ENCODE results near the gene LYRM2. TPM values are rescaled to one million over a fixed set of nuclear protein-coding genes. Genes with fewer than 3 reads are reported as not detected.

LYRM2 gene
- total RNA-seq, 1 experiment from 2014 or later, result 32.1 TPM

DNA sequence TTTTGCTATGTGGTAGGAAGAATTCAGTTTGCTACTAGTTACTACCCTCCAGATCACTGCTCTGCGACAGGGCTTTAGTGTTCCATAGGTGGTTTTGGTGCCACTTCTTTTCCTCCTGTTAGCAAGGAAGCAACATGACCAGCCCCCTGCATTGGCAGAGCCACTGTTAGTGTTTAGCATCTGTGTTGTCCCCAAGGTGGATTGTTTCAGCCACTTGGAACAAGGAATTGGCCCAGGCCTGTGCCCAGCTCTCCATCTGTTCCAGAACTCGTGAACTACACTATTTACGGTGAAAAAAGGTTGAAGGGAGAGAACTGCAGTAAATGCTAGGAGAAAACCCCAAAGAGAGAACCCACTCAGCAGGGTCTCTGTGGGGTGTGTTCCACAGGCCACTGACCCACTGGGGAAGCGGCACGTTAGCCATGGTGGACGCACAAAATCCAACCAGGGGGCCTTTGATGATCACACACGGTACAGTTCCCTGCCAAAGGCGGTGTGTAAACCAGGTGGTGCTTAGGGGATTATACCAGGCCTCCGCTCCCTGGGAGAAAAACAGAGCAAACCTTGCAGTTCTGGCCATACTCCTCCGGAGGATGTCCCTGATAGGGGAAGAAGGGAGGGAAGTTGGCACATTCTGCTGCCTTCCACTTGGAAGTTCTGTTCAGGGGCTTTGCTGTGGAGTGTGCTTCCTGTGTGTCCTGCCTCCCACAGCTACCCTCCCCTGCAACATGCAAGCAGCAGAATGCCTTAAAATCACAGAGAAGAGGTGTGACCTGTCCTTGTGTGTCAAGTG, 72.3 kb downstream of the LYRM2 start:
- Histone ChIP-seq H3K9me3 (replicated peaks) (no peaks in the 10 kb centered on the region), H3K27me3 (no peaks in the 10 kb centered on the region), H3K4me3 (no peak overlapping the region), H3K4me1 (no peaks in the 10 kb centered on the region), H3K27ac (no peak overlapping the region), H3K36me3 (no peaks in the 10 kb centered on the region)
- no peak for DNase-seq

DNA sequence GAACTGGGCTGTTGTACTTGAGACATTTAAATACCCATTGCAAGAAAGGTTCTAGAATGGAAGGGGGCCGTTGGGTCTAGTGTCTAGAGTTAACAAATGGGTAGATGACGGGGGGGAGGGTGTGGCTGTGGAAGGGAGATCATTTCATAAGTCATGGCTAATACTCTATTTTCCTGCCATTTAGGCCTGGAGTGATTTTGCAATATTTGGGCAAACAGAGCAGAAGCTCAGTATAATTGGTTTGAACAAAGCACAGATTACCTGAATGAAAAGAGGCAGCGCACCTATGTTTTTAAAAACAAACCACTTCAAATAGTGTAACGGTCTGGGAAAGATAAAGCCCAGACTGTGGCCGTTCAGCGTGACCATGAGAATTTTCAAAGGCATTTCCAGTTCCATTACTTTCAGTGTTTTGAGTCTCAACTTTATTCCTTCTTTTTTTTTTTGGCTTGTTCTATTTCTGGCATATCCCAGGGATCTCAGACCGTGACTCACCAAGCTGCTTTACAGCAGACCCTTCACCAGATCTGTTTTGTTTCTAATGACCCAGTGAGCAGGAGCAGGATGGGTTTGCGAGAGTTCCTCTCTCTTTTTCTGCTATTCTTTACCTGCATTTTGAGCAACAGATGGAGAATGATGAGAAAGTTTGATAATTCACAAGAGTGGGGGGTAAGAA, 73.7 kb downstream of the LYRM2 start:
- Histone ChIP-seq H3K4me1 (no peaks in the 10 kb centered on the region), H3K36me3 (no peaks in the 10 kb centered on the region), H3K9me3 (replicated peaks) (no peaks in the 10 kb centered on the region), H3K27me3 (no peaks in the 10 kb centered on the region), H3K27ac (no peak overlapping the region), H3K4me3 (no peak overlapping the region)
- DNase-seq, result no peak

DNA sequence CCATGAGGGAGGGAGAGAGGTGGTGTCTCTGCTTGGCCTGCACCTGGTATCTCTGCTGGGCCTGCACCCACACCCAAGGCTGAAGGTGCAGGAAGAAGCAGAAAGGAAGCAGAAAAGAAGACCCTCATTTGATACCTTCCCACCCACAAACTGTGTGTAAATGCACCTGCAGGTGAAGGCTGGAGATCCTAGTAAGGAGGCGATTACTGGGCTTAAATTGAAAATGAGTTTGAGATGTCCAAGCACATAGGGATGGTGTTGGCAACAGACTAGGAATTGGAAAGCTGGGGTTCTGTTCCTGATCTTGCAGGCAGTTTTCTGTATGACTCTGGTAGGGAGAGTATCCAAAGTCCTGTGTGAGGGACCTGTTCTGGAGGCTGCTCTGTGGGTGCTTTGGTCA, 74.7 kb downstream of the LYRM2 start:
- Histone ChIP-seq H3K4me3 (no peak overlapping the region), H3K9me3 (replicated peaks) (no peaks in the 10 kb centered on the region), H3K4me1 (no peaks in the 10 kb centered on the region), H3K27me3 (no peaks in the 10 kb centered on the region), H3K27ac (no peak overlapping the region), H3K36me3 (no peaks in the 10 kb centered on the region)
- no peak for DNase-seq

DNA sequence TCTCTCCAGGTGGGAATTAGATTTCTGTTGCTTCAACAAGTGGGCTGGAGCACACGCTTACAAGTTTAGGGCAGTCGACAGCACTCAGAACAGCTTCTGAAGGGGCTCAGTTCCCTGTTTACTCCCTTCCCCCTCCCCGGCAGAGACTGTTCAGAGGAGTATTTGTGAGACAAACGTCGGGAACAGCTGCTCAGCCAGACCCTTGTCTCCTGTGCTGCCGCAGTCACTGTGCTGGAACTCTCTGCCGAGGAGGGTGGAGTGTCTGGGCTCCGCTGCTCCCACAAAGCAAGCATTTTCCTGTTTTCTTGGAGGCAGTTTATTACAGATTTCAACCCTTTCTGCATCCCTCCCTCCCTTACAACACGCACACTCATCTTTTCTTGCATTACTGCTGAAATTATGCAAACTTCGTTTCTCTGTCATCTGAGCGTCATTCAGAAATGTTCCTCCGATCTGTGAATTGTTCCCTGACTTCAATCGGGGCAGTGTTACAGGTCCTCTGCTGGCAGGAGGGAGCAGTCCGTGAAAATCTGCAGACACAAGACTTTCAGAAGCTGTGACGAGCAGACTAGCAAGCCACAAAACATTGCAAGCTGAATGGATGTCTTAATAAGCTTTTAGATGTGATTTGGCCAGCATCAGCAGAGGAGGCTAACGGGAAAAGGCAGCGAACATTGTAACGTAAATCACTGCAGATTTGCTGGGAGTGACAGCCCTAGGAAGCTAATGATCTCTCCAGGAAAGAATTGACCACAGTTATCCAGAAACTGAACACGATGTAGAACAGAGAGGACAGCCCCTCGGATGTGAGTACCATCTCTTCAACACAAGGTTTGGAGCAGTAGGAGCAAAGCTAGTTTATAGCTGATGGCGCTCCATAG, 76.2 kb downstream of the LYRM2 start:
- H3K27ac ChIP-seq, result no peak overlapping the region
- peak; percentile 24 to 31 for DNase-seq
- H3K36me3 ChIP-seq, result no peaks in the 10 kb centered on the region
- no peaks in the 10 kb centered on the region for H3K4me1 ChIP-seq
- H3K9me3 ChIP-seq (replicated peaks), result no peaks in the 10 kb centered on the region
- peak overlapping the region; percentile 13; the same call in 1 of the 2 replicates for H3K4me3 ChIP-seq
- no peaks in the 10 kb centered on the region for H3K27me3 ChIP-seq

DNA sequence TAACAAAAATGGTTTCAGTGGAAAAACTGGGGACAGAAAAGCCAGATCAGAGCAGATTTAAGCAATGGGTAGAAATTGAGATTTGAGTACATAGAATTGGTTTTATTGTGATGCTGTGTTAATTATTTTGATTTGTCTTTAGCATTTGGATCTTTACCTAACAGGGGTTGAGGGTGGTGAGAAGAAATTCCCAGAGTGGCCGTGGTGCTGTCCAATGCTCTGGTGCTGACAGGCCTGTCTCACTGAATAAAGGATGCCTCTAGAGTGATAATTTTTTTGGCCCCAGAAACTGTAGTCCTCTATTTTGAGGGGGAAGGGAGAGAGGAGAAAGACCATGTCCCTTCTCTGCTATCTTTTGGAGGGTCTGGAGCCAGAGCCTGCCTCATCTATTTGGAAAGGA, 79.1 kb downstream of the LYRM2 start:
- no peaks in the 10 kb centered on the region for H3K27me3 ChIP-seq
- no peak overlapping the region for H3K4me3 ChIP-seq
- no peaks in the 10 kb centered on the region for H3K9me3 ChIP-seq (replicated peaks)
- DNase-seq, result peak in 1 of 2 experiments; percentile 41
- H3K4me1 ChIP-seq, result no peaks in the 10 kb centered on the region
- H3K27ac ChIP-seq, result no peak overlapping the region
- no peaks in the 10 kb centered on the region for H3K36me3 ChIP-seq

DNA sequence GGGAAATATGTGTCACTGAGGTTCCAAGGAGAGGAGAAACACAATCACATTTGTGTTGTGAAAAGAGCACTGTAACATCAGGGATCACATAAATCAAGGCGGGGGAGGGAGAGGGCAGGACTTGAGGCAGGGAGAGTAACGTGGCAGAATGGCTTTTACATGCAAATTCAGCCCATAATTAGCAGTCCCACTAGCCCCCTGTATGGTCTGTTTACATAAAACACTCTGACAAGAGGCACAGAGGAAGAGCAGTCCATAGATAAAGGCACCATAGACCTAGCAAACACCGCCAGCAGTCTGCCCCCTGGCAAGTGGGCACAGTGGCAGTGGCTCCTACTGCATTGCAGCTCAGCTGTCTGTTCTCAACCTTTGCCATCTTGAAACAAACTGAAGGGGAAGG, 82.7 kb downstream of the LYRM2 start:
- Histone ChIP-seq H3K36me3 (no peaks in the 10 kb centered on the region), H3K4me1 (no peaks in the 10 kb centered on the region), H3K4me3 (no peak overlapping the region), H3K27ac (no peak overlapping the region), H3K27me3 (no peaks in the 10 kb centered on the region), H3K9me3 (replicated peaks) (no peaks in the 10 kb centered on the region)
- DNase-seq, result no peak

DNA sequence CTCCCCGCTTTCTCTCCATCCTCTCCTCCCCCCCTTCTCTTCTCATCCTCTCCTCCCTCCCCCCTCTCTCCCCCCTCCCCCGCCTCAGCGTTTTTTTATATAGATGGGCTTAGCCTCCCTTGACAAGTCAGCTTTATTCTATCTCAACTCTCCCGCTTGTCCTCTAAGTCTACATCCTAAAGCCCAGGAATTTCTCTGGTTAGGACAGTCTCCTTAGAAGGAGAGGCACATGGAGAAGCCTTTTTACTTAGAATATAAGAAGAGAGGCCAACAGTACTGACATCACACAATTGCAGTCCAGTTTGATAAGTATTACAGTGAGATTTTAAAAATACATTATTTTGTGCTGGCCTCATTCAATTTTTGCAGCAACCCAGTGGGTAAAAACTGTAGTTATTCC, 83.5 kb downstream of the LYRM2 start:
- no peaks in the 10 kb centered on the region for H3K9me3 ChIP-seq (replicated peaks)
- no peaks in the 10 kb centered on the region for H3K27me3 ChIP-seq
- H3K27ac ChIP-seq, result no peak overlapping the region
- H3K4me1 ChIP-seq, result no peaks in the 10 kb centered on the region
- no peaks in the 10 kb centered on the region for H3K36me3 ChIP-seq
- DNase-seq, result no peak
- no peak overlapping the region for H3K4me3 ChIP-seq

DNA sequence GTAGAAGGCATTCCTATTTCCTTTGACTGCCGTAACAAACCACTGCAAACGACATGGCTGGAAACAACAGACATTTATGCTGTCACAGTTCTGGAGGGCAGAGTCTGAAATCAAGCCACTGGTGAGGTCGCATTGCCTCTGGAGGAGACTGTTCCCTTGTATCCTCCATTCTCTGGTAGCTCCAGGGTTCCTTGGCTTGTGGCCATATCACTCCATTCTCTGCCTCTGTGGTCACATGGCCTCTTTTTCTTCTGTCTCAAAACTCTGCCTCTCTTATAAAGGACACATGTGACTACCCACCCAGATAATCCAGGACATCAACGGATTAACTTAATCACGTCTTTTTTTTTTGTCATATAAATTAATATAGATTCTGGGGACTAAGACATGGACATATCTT, 84.4 kb downstream of the LYRM2 start:
- no peaks in the 10 kb centered on the region for H3K36me3 ChIP-seq
- DNase-seq, result no peak
- no peaks in the 10 kb centered on the region for H3K9me3 ChIP-seq (replicated peaks)
- H3K4me1 ChIP-seq, result no peaks in the 10 kb centered on the region
- no peak overlapping the region for H3K27ac ChIP-seq
- H3K4me3 ChIP-seq, result no peak overlapping the region
- H3K27me3 ChIP-seq, result no peaks in the 10 kb centered on the region

DNA sequence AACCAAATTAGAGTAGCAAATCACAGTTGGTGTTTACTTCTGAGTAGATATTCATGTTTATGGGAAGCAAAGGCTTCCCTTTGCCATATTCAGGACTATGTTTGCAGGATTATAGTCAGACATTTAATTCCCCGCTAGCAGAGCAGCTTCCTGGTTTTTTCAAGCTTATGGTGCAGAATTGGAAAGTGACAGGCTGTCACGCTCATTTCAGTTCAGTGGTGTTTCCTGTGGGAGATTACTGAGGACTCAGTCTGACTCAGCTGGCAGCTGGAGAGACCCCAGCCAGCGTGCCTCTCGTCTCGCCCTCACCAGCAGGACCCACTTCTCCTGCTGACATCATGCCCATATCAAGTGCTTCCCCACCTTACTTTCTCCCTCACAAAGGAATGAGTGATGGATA, 85.1 kb downstream of the LYRM2 start:
- DNase-seq, result peak in 1 of 2 experiments; percentile 20
- H3K4me3 ChIP-seq, result no peak overlapping the region
- no peak overlapping the region for H3K27ac ChIP-seq
- no peaks in the 10 kb centered on the region for H3K36me3 ChIP-seq
- H3K27me3 ChIP-seq, result no peaks in the 10 kb centered on the region
- no peaks in the 10 kb centered on the region for H3K9me3 ChIP-seq (replicated peaks)
- H3K4me1 ChIP-seq, result no peaks in the 10 kb centered on the region

DNA sequence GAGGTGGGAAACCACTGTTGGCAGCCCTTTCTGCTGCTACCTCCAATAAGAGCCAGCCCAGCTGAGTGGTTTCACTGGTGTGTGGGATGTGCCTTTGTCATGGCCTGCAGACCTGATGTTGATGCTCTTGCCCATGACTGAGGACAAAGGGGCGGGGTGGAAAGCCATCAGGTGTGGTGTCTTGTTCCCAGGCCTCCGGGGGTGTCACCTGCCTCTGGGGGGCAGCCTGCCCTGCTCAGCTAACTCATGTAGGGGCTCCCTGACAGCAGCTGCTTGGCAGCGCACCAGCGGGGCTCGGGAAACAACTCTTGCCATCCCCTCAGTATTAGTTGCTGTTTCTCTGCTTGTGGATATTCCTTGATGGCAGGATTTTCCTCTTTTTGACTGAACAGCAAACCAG, 91.3 kb downstream of the LYRM2 start:
- no peak overlapping the region for H3K4me3 ChIP-seq
- DNase-seq, result no peak
- H3K36me3 ChIP-seq, result no peaks in the 10 kb centered on the region
- no peaks in the 10 kb centered on the region for H3K9me3 ChIP-seq (replicated peaks)
- no peak overlapping the region for H3K27ac ChIP-seq
- H3K4me1 ChIP-seq, result no peaks in the 10 kb centered on the region
- H3K27me3 ChIP-seq, result no peaks in the 10 kb centered on the region

DNA sequence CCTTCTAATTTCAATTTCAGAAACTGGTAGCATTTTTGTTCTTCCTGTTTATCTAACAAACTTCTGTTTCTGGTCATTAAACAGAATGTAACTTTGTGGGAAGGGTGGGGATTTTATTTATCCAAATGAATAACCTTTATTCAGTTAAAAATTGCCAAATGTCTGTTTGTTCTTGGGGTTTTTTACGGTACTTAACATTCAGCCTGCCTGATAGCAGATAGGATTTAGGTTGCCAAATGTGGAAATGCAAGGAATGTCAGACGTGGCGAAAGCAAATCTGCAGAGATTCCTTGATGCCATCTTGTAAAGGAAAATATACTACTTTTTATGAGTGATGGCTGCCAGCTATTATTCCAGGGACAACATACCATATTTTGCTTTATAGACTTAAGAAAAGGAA, 95.7 kb downstream of the LYRM2 start:
- DNase-seq, result no peak
- no peaks in the 10 kb centered on the region for H3K27me3 ChIP-seq
- no peak overlapping the region for H3K27ac ChIP-seq
- H3K4me1 ChIP-seq, result no peaks in the 10 kb centered on the region
- H3K4me3 ChIP-seq, result no peak overlapping the region
- no peaks in the 10 kb centered on the region for H3K9me3 ChIP-seq (replicated peaks)
- no peaks in the 10 kb centered on the region for H3K36me3 ChIP-seq

DNA sequence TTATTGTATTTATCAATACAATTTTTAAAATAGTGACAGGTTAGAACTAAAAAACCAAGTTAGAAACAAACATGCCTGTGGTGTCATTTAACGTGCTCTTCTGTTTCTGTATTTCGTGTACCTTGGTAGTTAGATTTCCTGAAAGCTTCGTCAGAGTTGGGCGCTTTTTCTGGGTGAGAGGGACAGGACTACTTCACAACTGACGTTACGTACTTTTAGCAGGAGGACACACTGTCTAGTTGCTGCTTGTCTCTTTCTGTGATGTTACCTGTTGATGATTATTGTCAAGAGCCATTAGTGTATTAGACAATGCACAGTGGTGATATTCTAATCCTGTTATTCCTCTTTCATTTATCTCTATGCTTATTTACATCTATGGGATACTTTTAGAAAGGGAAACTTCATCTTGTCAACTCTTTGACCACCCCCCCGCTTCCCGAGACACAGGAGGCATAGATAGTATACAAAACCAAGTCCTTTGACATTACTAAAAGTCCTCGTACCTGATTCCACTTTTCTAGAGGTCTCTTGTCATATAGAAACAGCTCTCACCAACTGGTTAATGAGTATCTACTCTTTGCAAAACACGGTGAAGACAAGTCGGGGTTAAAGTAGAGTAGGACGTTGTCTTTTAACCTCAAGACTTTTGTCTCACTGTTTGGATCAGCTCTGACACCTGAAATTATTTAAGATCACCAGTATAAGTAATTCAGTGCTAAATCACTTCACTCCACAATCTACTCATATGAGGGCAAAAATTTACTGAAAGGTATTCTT, 96.3 kb downstream of the LYRM2 start:
- no peaks in the 10 kb centered on the region for H3K36me3 ChIP-seq
- no peaks in the 10 kb centered on the region for H3K9me3 ChIP-seq (replicated peaks)
- no peak overlapping the region for H3K27ac ChIP-seq
- H3K27me3 ChIP-seq, result no peaks in the 10 kb centered on the region
- no peak overlapping the region for H3K4me3 ChIP-seq
- no peaks in the 10 kb centered on the region for H3K4me1 ChIP-seq
- DNase-seq, result no peak

DNA sequence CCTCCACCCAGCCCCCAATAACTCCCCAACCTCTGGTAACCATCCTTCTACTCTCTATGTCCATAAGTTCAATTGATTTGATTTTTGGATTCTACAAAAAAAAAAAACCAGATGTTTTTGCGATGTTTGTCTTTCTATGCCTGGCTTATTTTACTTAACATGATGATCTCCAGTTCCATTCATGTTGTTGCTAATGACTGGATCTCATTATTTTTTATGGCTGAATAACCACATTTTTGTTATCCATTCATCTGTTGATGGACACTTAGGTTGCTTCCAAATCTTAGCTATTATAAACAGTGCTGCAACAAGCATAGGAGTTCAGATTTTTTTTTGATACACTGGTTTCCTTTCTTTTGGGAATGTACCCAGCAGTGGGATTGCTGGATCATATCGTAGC, 98.8 kb downstream of the LYRM2 start:
- H3K27me3 ChIP-seq, result no peaks in the 10 kb centered on the region
- no peak overlapping the region for H3K27ac ChIP-seq
- H3K4me3 ChIP-seq, result no peak overlapping the region
- H3K4me1 ChIP-seq, result no peaks in the 10 kb centered on the region
- H3K36me3 ChIP-seq, result no peaks in the 10 kb centered on the region
- H3K9me3 ChIP-seq (replicated peaks), result no peaks in the 10 kb centered on the region
- no peak for DNase-seq

DNA sequence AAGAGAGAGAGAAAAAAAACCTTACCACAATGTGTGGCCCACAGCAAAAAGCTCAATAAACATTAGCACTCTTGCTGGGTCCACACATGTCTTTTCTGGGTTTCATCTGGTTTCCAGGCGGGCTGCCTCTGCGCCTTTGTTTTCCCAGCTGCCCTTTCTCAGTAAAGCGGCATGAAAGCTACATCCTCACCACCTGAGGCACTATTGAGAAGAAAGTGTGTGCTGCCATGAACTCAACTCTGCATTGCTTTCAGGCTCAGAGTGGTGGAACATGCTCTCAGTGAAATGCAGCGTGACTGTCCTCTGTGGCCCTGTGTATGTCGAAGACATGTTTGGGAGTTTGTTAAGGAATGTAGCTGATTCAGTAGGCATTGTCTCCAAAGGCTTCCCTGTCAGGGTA, 102.3 kb downstream of the LYRM2 start:
- peak; percentile 44 to 64 for DNase-seq
- Histone ChIP-seq H3K9me3 (replicated peaks) (no peaks in the 10 kb centered on the region), H3K27me3 (no peaks in the 10 kb centered on the region), H3K27ac (no peak overlapping the region), H3K36me3 (no peaks in the 10 kb centered on the region), H3K4me1 (no peaks in the 10 kb centered on the region), H3K4me3 (no peak overlapping the region)
